ENCODE data around the gene MBD2. TPM values are rescaled to one million over a fixed set of nuclear protein-coding genes. Genes with fewer than 3 reads are reported as not detected.

The MBD2 gene
- total and polyA plus RNA-seq, 2 donors (not counting 1 experiment from before 2014, with no cell fraction given): 53.0 to 134 TPM

- ATAC-seq (ENCODE audit: low read depth) (no peak), DNase-seq (no peak)
- H3K27ac Mint-ChIP-seq: no peak overlapping the region
- Histone ChIP-seq H3K36me3 (replicated peaks in 1 of 2; ENCODE audit: control extremely low read depth in 1 of 2, control insufficient read depth in 1 of 2, extremely low read depth in 1 of 2, insufficient read depth in 2 of 2, low read length in 1 of 2) (peaks cover 16 to 24% of the 10 kb centered on the region in 2 experiments), H3K4me3 (ENCODE audit: control extremely low read depth in 1 of 5, extremely low read depth in 1 of 5, insufficient read depth in 1 of 5, low read depth in 2 of 5, low read length in 4 of 5) (no peak overlapping the region), H3K79me2 (ENCODE audit: control insufficient read depth, insufficient read depth, low read length) (peaks cover 76% of the 10 kb centered on the region), H3K9me3 (ENCODE audit: control extremely low read depth in 1 of 3, control insufficient read depth in 2 of 3, insufficient read depth in 1 of 3, low read length in 2 of 3) (no peaks in the 10 kb centered on the region), H3K4me2 (replicated peaks; ENCODE audit: low read depth, low read length, poor library complexity, severe bottlenecking) (no peak overlapping the region), H3K4me1 (ENCODE audit: control insufficient read depth in 2 of 2, insufficient read depth in 2 of 2, low read length in 2 of 2) (no peaks in the 10 kb centered on the region), H3K9ac (ENCODE audit: low read length) (no peak overlapping the region), H4K20me1 (ENCODE audit: control insufficient read depth, insufficient read depth, low read length, poor library complexity, severe bottlenecking) (peaks cover 56% of the 10 kb centered on the region), H2AFZ (ENCODE audit: insufficient read depth, low read depth, low read length, poor library complexity, severe bottlenecking) (no peak overlapping the region), H3K27me3 (replicated peaks in 1 of 4; ENCODE audit: control extremely low read depth in 1 of 4, control insufficient read depth in 3 of 4, insufficient read depth in 4 of 4, low read length in 3 of 4) (no peaks in the 10 kb centered on the region), H3K27ac (ENCODE audit: low read length in 2 of 2) (no peak overlapping the region)
- CTCF ChIA-PET: no interaction called here
- no peaks in the 10 kb centered on the region for H3K9me3 Mint-ChIP-seq (ENCODE audit: insufficient read depth)
- no CpG with 5 or more reads among the region's 2 CpGs for WGBS (ENCODE audit: insufficient coverage)
- TF ChIP-seq, protein P1, sequence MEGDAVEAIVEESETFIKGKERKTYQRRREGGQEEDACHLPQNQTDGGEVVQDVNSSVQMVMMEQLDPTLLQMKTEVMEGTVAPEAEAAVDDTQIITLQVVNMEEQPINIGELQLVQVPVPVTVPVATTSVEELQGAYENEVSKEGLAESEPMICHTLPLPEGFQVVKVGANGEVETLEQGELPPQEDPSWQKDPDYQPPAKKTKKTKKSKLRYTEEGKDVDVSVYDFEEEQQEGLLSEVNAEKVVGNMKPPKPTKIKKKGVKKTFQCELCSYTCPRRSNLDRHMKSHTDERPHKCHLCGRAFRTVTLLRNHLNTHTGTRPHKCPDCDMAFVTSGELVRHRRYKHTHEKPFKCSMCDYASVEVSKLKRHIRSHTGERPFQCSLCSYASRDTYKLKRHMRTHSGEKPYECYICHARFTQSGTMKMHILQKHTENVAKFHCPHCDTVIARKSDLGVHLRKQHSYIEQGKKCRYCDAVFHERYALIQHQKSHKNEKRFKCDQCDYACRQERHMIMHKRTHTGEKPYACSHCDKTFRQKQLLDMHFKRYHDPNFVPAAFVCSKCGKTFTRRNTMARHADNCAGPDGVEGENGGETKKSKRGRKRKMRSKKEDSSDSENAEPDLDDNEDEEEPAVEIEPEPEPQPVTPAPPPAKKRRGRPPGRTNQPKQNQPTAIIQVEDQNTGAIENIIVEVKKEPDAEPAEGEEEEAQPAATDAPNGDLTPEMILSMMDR (IDR thresholded peaks at IDR 0.05): no peak
- no peak for TF ChIP-seq EZH2 (IDR thresholded peaks at IDR 0.05; ENCODE audit: borderline replicate concordance, insufficient read depth, low read depth, low read length, poor library complexity, severe bottlenecking)
- no peak overlapping the region for H3K4me3 Mint-ChIP-seq
- intact Hi-C loops (cut with micrococcal nuclease): no loop called here
- peaks cover 12% of the 10 kb centered on the region for H3K4me1 Mint-ChIP-seq
- H3K27me3 Mint-ChIP-seq: no peaks in the 10 kb centered on the region
- POLR2A ChIA-PET: no interaction called here
Observed at GRCh38 chr18:54193786-54194185, 30.7 kb downstream of the MBD2 start.

DNA sequence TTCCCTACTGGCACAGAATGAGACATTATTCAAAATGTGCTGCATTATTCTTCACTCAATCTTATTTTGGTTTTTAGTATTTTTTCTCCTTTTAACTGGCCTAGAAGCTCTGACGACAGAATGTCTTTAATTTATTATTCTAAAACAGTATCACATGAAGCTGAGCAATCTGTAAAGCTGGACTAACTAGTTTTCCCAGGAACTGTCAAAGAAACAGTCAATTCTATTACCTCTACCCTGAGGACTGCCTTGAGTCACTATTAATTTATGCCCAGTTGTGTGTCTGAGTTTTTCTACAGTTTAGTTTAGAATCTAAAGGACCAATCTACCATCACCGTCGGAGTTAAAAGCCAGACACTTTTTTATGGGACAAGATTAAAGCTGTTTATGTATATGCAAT, 31.6 kb downstream of the MBD2 start:
- H3K4me1 Mint-ChIP-seq: peaks cover 11% of the 10 kb centered on the region
- no peak for ATAC-seq (ENCODE audit: low read depth)
- WGBS (ENCODE audit: insufficient coverage): no CpG with 5 or more reads among the region's 3 CpGs
- CTCF ChIA-PET: no interaction called here
- TF ChIP-seq, protein P1 (IDR thresholded peaks at IDR 0.05): no peak
- Histone ChIP-seq H3K27ac (ENCODE audit: low read length in 2 of 2) (no peak overlapping the region), H4K20me1 (ENCODE audit: control insufficient read depth, insufficient read depth, low read length, poor library complexity, severe bottlenecking) (peaks cover 47% of the 10 kb centered on the region), H3K4me3 (ENCODE audit: control extremely low read depth in 1 of 5, extremely low read depth in 1 of 5, insufficient read depth in 1 of 5, low read depth in 2 of 5, low read length in 4 of 5) (no peak overlapping the region), H3K27me3 (replicated peaks in 1 of 4; ENCODE audit: control extremely low read depth in 1 of 4, control insufficient read depth in 3 of 4, insufficient read depth in 4 of 4, low read length in 3 of 4) (no peaks in the 10 kb centered on the region), H3K9ac (ENCODE audit: low read length) (no peak overlapping the region), H3K4me2 (replicated peaks; ENCODE audit: low read depth, low read length, poor library complexity, severe bottlenecking) (no peak overlapping the region), H2AFZ (ENCODE audit: insufficient read depth, low read depth, low read length, poor library complexity, severe bottlenecking) (no peak overlapping the region), H3K9me3 (ENCODE audit: control extremely low read depth in 1 of 3, control insufficient read depth in 2 of 3, insufficient read depth in 1 of 3, low read length in 2 of 3) (no peaks in the 10 kb centered on the region), H3K4me1 (ENCODE audit: control insufficient read depth in 2 of 2, insufficient read depth in 2 of 2, low read length in 2 of 2) (no peaks in the 10 kb centered on the region), H3K36me3 (replicated peaks in 1 of 2; ENCODE audit: control extremely low read depth in 1 of 2, control insufficient read depth in 1 of 2, extremely low read depth in 1 of 2, insufficient read depth in 2 of 2, low read length in 1 of 2) (peaks cover 13 to 29% of the 10 kb centered on the region in 2 experiments), H3K79me2 (ENCODE audit: control insufficient read depth, insufficient read depth, low read length) (peaks cover 67% of the 10 kb centered on the region)
- H3K27ac Mint-ChIP-seq: no peak overlapping the region
- DNase-seq: no peak
- no peaks in the 10 kb centered on the region for H3K27me3 Mint-ChIP-seq
- POLR2A ChIA-PET: no interaction called here
- no peak overlapping the region for H3K4me3 Mint-ChIP-seq
- intact Hi-C loops (cut with micrococcal nuclease): no loop called here
- no peaks in the 10 kb centered on the region for H3K9me3 Mint-ChIP-seq (ENCODE audit: insufficient read depth)
